ENCODE results near the gene H2AZ2. TPM values are rescaled to one million over a fixed set of nuclear protein-coding genes. Genes with fewer than 3 reads are reported as not detected.

The H2AZ2 gene
- total and polyA plus RNA-seq, 2 of the 4 experiments (the other 2 are of a cell fraction) = 156 to 162 TPM

DNA sequence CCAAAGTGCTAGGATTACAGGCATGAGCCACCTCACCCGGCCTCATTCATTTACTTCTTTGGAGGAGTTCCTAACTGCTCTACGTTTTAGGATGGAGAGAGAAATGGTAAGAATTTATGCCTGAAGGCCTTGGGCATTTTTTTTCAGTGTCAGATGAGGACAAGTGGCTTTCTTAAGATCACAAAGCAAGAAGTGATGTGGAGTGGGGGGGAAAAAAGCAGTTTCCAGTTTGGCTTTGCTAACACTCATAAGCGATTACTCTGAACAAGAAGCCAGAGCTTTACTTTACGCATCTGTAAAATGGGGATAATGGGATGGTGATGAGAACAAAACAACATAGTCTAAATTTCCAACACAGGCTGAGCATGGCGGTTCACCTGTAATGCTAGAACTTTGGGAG is 54.0 kb downstream of the H2AZ2 start:
- WGBS, 2 experiments (ENCODE audit: extremely low coverage in 2 of 2, insufficient read length in 1 of 2) = no CpG with 5 or more reads among the region's 5 CpGs
- intact Hi-C loops (cut with micrococcal nuclease) = no loop called here
- DNase-seq = peak; percentile 17

More for the DNA sequence above, 54.0 kb downstream of the H2AZ2 start:
- ChIA-PET CTCF (no interaction called here), POLR2A (ENCODE audit: unreplicated experiment) (no interaction called here)
- Histone ChIP-seq H3K27me3 (ENCODE audit: control insufficient read depth, insufficient read depth, low read length) (no peaks in the 10 kb centered on the region), H3K27ac (ENCODE audit: insufficient read depth, low read length) (no peak overlapping the region), H3K4me1 (ENCODE audit: control insufficient read depth, insufficient read depth, low read length) (peaks cover 5% of the 10 kb centered on the region), H3K4me2 (ENCODE audit: low read depth, low read length) (no peak overlapping the region), H2AK5ac (ENCODE audit: low read depth, low read length) (0 out of 2 replicates have a peak overlapping the region, but pooled peaks have one; percentile 13), H2BK5ac (ENCODE audit: low read depth, low read length, poor library complexity, severe bottlenecking) (peak overlapping the region; percentile 10), H2AFZ (replicated peaks; ENCODE audit: low read length, poor library complexity) (no peak overlapping the region), H4K91ac (ENCODE audit: insufficient read depth, low read depth, low read length) (no peak overlapping the region), H2BK120ac (ENCODE audit: low read depth, low read length) (no peak overlapping the region), H3K56ac (ENCODE audit: extremely low read depth, insufficient read depth, low read length) (no peak overlapping the region), H3K79me1 (ENCODE audit: low read depth in 1 of 2, low read length in 2 of 2) (peaks cover 3 to 17% of the 10 kb centered on the region in 2 experiments; a peak in 2 of 4 replicates), H3K9ac (ENCODE audit: low read depth, low read length) (no peak overlapping the region), H4K5ac (ENCODE audit: low read depth, low read length) (no peak overlapping the region), H4K8ac (ENCODE audit: low read depth in 2 of 2, low read length in 2 of 2) (peak overlapping the region in 1 of 2 experiments; percentile 5; a peak in 1 of 4 replicates), H3K4me3 (ENCODE audit: insufficient read depth, low read depth, low read length) (no peak overlapping the region), H2AK9ac (replicated peaks; ENCODE audit: low read depth, low read length, poor library complexity) (no peak overlapping the region), H2BK20ac (ENCODE audit: low read depth, low read length) (no peak overlapping the region), H3K36me3 (ENCODE audit: control insufficient read depth, insufficient read depth, low read length) (peaks cover 3% of the 10 kb centered on the region; the same call in 1 of the 2 replicates), H3K9me1 (ENCODE audit: insufficient read depth, low read length) (peaks cover 9% of the 10 kb centered on the region; the same call in 1 of the 2 replicates), H3K14ac (replicated peaks; ENCODE audit: low read depth, low read length) (no peak overlapping the region), H3K9me3 (ENCODE audit: control insufficient read depth, insufficient read depth, low read length) (no peaks in the 10 kb centered on the region), H4K20me1 (ENCODE audit: insufficient read depth, low read length) (peaks cover 20% of the 10 kb centered on the region), H3K18ac (ENCODE audit: low read depth, low read length) (no peak overlapping the region), H2BK15ac (ENCODE audit: low read depth, low read length) (no peak overlapping the region), H3K23ac (ENCODE audit: low read depth, low read length) (no peak overlapping the region), H3K4ac (ENCODE audit: low read depth, low read length) (no peak overlapping the region)
- dilution Hi-C loops (cut with HindIII; ENCODE audit: low sequenced_read_pairs, unreplicated experiment) = no loop called here
- no peak for ATAC-seq (ENCODE audit: low read depth)
- TF ChIP-seq CEBPB (IDR thresholded peaks at IDR 0.05; ENCODE audit: low read depth, low read length) (no peak), POLR2A (IDR thresholded peaks at IDR 0.05; ENCODE audit: low read depth, low read length) (no peak), BHLHE40 (IDR thresholded peaks at IDR 0.05; ENCODE audit: low read depth, low read length) (no peak), MAZ (IDR thresholded peaks at IDR 0.05; ENCODE audit: borderline replicate concordance, low read depth, low read length) (no peak), RAD21 (IDR thresholded peaks at IDR 0.05; ENCODE audit: low read length) (no peak), RCOR1 (IDR thresholded peaks at IDR 0.05; ENCODE audit: insufficient replicate concordance, low read length) (no peak), MXI1 (IDR thresholded peaks at IDR 0.05; ENCODE audit: borderline replicate concordance, low read depth, low read length) (no peak), MAFK (IDR thresholded peaks at IDR 0.05; ENCODE audit: low read depth, low read length) (no peak), SMC3 (IDR thresholded peaks at IDR 0.05; ENCODE audit: low read depth, low read length) (no peak), CHD1 (IDR thresholded peaks at IDR 0.05; ENCODE audit: low read depth, low read length) (no peak)
- TF ChIP-seq, protein P1, sequence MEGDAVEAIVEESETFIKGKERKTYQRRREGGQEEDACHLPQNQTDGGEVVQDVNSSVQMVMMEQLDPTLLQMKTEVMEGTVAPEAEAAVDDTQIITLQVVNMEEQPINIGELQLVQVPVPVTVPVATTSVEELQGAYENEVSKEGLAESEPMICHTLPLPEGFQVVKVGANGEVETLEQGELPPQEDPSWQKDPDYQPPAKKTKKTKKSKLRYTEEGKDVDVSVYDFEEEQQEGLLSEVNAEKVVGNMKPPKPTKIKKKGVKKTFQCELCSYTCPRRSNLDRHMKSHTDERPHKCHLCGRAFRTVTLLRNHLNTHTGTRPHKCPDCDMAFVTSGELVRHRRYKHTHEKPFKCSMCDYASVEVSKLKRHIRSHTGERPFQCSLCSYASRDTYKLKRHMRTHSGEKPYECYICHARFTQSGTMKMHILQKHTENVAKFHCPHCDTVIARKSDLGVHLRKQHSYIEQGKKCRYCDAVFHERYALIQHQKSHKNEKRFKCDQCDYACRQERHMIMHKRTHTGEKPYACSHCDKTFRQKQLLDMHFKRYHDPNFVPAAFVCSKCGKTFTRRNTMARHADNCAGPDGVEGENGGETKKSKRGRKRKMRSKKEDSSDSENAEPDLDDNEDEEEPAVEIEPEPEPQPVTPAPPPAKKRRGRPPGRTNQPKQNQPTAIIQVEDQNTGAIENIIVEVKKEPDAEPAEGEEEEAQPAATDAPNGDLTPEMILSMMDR (conservative IDR thresholded peaks at IDR 0.05; ENCODE audit: low read depth, low read length) = no peak
- BruUV-seq (replicated peaks) = no TSS peak
- in situ Hi-C loops (cut with MboI; ENCODE audit: low sequenced_read_pairs) = no loop called here
